Panc1 (cell line): ENCODE results near the gene TNRC6A.

Experiments
- CTCF ChIP-seq: fragments of 450-650 bp; IDR thresholded peaks from 2 replicates; pipeline ENCODE4 v1.5.1; 2017; ENCODE audit warnings: mild to moderate bottlenecking
- POLR2AphosphoS5 ChIP-seq: IDR thresholded peaks from 2 replicates; pipeline ENCODE4 v1.6.1; 2012; ENCODE audit warnings: mild to moderate bottlenecking, low read depth, low read length, moderate library complexity
- REST ChIP-seq, 2 experiments: IDR thresholded peaks; 2 replicates each; pipeline ENCODE4 v1.6.1; 2011 to 2012; ENCODE audit warnings: low read depth in 2 of 2, control low read depth in 1 of 2, low read length in 1 of 2, mild to moderate bottlenecking in 1 of 2, moderate library complexity in 1 of 2; ENCODE audit not compliant: insufficient read depth in 1 of 2
- SIN3A ChIP-seq: IDR thresholded peaks from 2 replicates; pipeline ENCODE4 v1.6.1; 2012; ENCODE audit warnings: low read depth, mild to moderate bottlenecking, low read length, moderate library complexity, borderline replicate concordance; ENCODE audit not compliant: insufficient read depth
- TCF7L2 ChIP-seq: IDR thresholded peaks from 2 replicates; pipeline ENCODE4 v1.6.1; 2011; ENCODE audit warnings: mild to moderate bottlenecking, low read depth, low read length, inconsistent platforms

- no peak for TF ChIP-seq CTCF
- no peak for TF ChIP-seq POLR2AphosphoS5
- no peak for TF ChIP-seq SIN3A
- TF ChIP-seq REST (IDR thresholded peaks at IDR 0.05; ENCODE audit: insufficient read depth in 1 of 2, low read depth in 2 of 2, low read length in 1 of 2), result no peak
- no peak for TF ChIP-seq TCF7L2
Observed at GRCh38 chr16:24737391-24737871, 8.0 kb downstream of the TNRC6A start.
